K562 (cell line): ENCODE results near the gene STARD8.

ENCODE experiments used
- CREBBP ChIP-seq: IDR thresholded peaks from one replicate; pipeline ENCODE4 v1.6.1; 2012; ENCODE audit warnings: low read depth, mild to moderate bottlenecking, control low read depth, inconsistent platforms, low read length
- EZH2 ChIP-seq: IDR thresholded peaks from 2 replicates; pipeline ENCODE4 v1.6.1; 2012; ENCODE audit warnings: low read depth, mild to moderate bottlenecking, inconsistent platforms, low read length, borderline replicate concordance
- JUN ChIP-seq, 2 experiments: sonication (generic) in 1 of 2; formaldehyde crosslinking in 1 of 2; IDR thresholded peaks; 2 replicates each; pipeline versions ENCODE4 v1.6.1 to v1.8.0; 2012 to 2022; ENCODE audit warnings: borderline replicate concordance in 2 of 2, mild to moderate bottlenecking in 2 of 2, improper control_type of control experiment in 1 of 2, low read depth in 1 of 2, low read length in 1 of 2, missing genetic modification reagents in 1 of 2
- SETDB1 ChIP-seq: IDR thresholded peaks from one replicate; pipeline ENCODE4 v1.6.1; 2012; ENCODE audit warnings: low read length, control low read depth, inconsistent platforms
- ZBTB1 ChIP-seq: sonication (generic); formaldehyde crosslinking; IDR thresholded peaks from 2 replicates; pipeline ENCODE4 v1.8.1; 2023; ENCODE audit warnings: missing genetic modification reagents, low read depth, mild to moderate bottlenecking, borderline replicate concordance
- ZNF384 ChIP-seq: IDR thresholded peaks from 2 replicates; pipeline ENCODE4 v1.6.1; 2012; ENCODE audit warnings: low read depth, low read length, improper control_type of control experiment
- ZNF76 ChIP-seq: fragments of 250-450 bp; sonication (Bioruptor Pico); IDR thresholded peaks from 2 replicates; pipeline ENCODE4 v1.4.0; 2020; ENCODE audit warnings: mild to moderate bottlenecking, moderate library complexity, borderline replicate concordance
- TF ChIP-seq, protein P1 (sequence below), 3 experiments: IDR thresholded peaks in 2 of 3; conservative IDR thresholded peaks in 1 of 3; 2 replicates each; pipeline ENCODE4 v1.5.1; 2011 to 2012; ENCODE audit warnings: low read length in 3 of 3, mild to moderate bottlenecking in 3 of 3, control low read depth in 2 of 3, improper control_type of control experiment in 1 of 3, inconsistent platforms in 1 of 3, low read depth in 1 of 3, mixed read lengths in 1 of 3, moderate library complexity in 1 of 3; ENCODE audit not compliant: insufficient read depth in 2 of 3
- TF ChIP-seq, protein P2 (sequence below): sonication (generic); formaldehyde crosslinking; IDR thresholded peaks from 2 replicates; pipeline ENCODE4 v1.8.0; 2022; ENCODE audit warnings: missing genetic modification reagents, mild to moderate bottlenecking, borderline replicate concordance
- TF ChIP-seq, protein P3 (sequence below): fragments of 450-650 bp; IDR thresholded peaks from 2 replicates; pipeline ENCODE4 v1.6.1; 2017; ENCODE audit warnings: mild to moderate bottlenecking, moderate library complexity

DNA sequence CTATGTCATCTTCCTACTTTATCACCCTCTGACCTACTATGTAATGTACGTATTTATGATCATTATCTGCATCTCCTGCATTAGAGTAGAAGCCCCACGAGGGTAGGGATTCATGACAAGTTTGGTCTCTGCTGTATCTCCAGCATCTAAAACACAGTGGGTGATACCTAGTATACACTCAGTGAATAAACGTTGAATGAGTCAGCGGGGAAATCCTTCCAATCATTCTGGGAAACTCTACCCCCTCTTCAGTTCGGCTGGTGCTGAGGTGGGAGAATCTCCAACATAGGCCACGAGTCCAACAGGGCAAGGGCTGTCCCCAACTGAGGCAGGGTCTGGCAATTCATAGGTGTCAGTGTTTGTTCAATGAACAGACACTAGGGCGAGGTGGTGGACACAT lies 106.9 kb downstream of the STARD8 start:
- TF ChIP-seq EZH2 (no peak), SETDB1 (no peak), ZBTB1 (no peak), ZNF76 (no peak), ZNF384 (no peak), JUN (IDR thresholded peaks at IDR 0.05; ENCODE audit: borderline replicate concordance, low read depth, low read length) (no peak), JUN (CRISPR knock-in tag; IDR thresholded peaks at IDR 0.05; ENCODE audit: borderline replicate concordance) (no peak), CREBBP (no peak)
- TF ChIP-seq, protein P1, sequence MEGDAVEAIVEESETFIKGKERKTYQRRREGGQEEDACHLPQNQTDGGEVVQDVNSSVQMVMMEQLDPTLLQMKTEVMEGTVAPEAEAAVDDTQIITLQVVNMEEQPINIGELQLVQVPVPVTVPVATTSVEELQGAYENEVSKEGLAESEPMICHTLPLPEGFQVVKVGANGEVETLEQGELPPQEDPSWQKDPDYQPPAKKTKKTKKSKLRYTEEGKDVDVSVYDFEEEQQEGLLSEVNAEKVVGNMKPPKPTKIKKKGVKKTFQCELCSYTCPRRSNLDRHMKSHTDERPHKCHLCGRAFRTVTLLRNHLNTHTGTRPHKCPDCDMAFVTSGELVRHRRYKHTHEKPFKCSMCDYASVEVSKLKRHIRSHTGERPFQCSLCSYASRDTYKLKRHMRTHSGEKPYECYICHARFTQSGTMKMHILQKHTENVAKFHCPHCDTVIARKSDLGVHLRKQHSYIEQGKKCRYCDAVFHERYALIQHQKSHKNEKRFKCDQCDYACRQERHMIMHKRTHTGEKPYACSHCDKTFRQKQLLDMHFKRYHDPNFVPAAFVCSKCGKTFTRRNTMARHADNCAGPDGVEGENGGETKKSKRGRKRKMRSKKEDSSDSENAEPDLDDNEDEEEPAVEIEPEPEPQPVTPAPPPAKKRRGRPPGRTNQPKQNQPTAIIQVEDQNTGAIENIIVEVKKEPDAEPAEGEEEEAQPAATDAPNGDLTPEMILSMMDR (IDR thresholded peaks at IDR 0.05 in 2 of 3, conservative IDR thresholded peaks at IDR 0.05 in 1 of 3; ENCODE audit: insufficient read depth in 2 of 3, low read depth in 1 of 3, low read length in 3 of 3), result no peak
- TF ChIP-seq, protein P2, sequence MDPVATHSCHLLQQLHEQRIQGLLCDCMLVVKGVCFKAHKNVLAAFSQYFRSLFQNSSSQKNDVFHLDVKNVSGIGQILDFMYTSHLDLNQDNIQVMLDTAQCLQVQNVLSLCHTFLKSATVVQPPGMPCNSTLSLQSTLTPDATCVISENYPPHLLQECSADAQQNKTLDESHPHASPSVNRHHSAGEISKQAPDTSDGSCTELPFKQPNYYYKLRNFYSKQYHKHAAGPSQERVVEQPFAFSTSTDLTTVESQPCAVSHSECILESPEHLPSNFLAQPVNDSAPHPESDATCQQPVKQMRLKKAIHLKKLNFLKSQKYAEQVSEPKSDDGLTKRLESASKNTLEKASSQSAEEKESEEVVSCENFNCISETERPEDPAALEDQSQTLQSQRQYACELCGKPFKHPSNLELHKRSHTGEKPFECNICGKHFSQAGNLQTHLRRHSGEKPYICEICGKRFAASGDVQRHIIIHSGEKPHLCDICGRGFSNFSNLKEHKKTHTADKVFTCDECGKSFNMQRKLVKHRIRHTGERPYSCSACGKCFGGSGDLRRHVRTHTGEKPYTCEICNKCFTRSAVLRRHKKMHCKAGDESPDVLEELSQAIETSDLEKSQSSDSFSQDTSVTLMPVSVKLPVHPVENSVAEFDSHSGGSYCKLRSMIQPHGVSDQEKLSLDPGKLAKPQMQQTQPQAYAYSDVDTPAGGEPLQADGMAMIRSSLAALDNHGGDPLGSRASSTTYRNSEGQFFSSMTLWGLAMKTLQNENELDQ, result no peak
- TF ChIP-seq, protein P3, sequence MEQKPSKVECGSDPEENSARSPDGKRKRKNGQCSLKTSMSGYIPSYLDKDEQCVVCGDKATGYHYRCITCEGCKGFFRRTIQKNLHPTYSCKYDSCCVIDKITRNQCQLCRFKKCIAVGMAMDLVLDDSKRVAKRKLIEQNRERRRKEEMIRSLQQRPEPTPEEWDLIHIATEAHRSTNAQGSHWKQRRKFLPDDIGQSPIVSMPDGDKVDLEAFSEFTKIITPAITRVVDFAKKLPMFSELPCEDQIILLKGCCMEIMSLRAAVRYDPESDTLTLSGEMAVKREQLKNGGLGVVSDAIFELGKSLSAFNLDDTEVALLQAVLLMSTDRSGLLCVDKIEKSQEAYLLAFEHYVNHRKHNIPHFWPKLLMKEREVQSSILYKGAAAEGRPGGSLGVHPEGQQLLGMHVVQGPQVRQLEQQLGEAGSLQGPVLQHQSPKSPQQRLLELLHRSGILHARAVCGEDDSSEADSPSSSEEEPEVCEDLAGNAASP, result no peak
